HepG2 (cell line): Measurements from ENCODE around the gene NAV3. TPM values are rescaled to one million over a fixed set of nuclear protein-coding genes. Genes with fewer than 3 reads are reported as not detected.

Experiments used
- ATAC-seq: fragments of 200-7000 bp; cut with Tn5 transposase; 3 replicates; pipeline ENCODE4 v1.9.1; 2020; ENCODE audit warnings: mild to moderate bottlenecking, moderate library complexity
- BruUV-seq: library from RNA; stranded (reverse); fragments of 400-500 nt; replicated peaks from 2 replicates; lab custom pipeline; 2021; lab: Mats Ljungman, UMichigan
- CTCF ChIA-PET: fragments of 300-600 bp; formaldehyde crosslinking; extraction: SDS; loops from one replicate; lab custom pipeline; 2021; ENCODE audit warnings: low total read pairs, inconsistent platforms, low intra/inter-chr PET ratio; lab: Yijun Ruan, JAX
- POLR2A ChIA-PET: fragments of 350-600 bp; sonication (Branson Sonifier 250); formaldehyde crosslinking; loops from one replicate; lab custom pipeline; 2020; ENCODE audit warnings: antibody characterized with exemption, inconsistent platforms; lab: Yijun Ruan, JAX
- DNase-seq: peaks from one replicate; pipeline ENCODE4 v3.0.0-alpha.2; 2015; ENCODE audit warnings: low spot score
- FAIRE-seq: peaks from 3 replicates; lab custom pipeline; 2011; peaks lifted over from hg19 to GRCh38; lab: Jason Lieb, UNC
- H2AFZ ChIP-seq: one replicate; pipeline ENCODE4 v1.6.1; 2011; ENCODE audit warnings: low read length, inconsistent platforms
- H3K27ac ChIP-seq: fragments of 300-600 bp; 3 replicates; pipeline ENCODE4 v1.8.0; 2011; ENCODE audit warnings: mixed run types, mild to moderate bottlenecking, mixed read lengths, low read length, inconsistent platforms; ENCODE audit not compliant: insufficient read depth; ENCODE audit errors: extremely low read length
- H3K27me3 ChIP-seq, 2 experiments: fragments of 200-600 bp in 1 of 2; 2 replicates in 1 of 2; 3 replicates in 1 of 2; pipeline versions ENCODE4 v1.6.0 to v1.8.0; 2011; ENCODE audit warnings: low read length in 2 of 2, mild to moderate bottlenecking in 2 of 2, moderate library complexity in 2 of 2, inconsistent platforms in 1 of 2; ENCODE audit not compliant: insufficient read depth in 2 of 2, control insufficient read depth in 1 of 2
- H3K36me3 ChIP-seq, 2 experiments: fragments of 200-600 bp in 1 of 2; replicated peaks in 1 of 2; 2 replicates in 1 of 2; 3 replicates in 1 of 2; pipeline versions ENCODE4 v1.5.1 to v1.8.0; 2011; ENCODE audit warnings: low read length in 2 of 2, inconsistent platforms in 1 of 2; ENCODE audit not compliant: insufficient read depth in 2 of 2, control insufficient read depth in 1 of 2
- H3K4me1 ChIP-seq: 2 replicates; pipeline ENCODE4 v1.5.1; 2012; ENCODE audit warnings: low read length, inconsistent platforms; ENCODE audit not compliant: insufficient read depth
- H3K4me2 ChIP-seq: 2 replicates; pipeline ENCODE4 v1.6.0; 2011; ENCODE audit warnings: low read depth, low read length, inconsistent platforms
- H3K4me3 ChIP-seq, 3 experiments: fragments of 200-600 bp in 1 of 3; sonication (generic), shearing (Covaris generic) in 1 of 3; replicated peaks in 1 of 3; 2 replicates each; pipeline ENCODE4 v1.5.1; 2011 to 2016; ENCODE audit warnings: low read length in 3 of 3, inconsistent platforms in 2 of 3, low read depth in 2 of 3, mild to moderate bottlenecking in 2 of 3, control low read depth in 1 of 3, mixed read lengths in 1 of 3; ENCODE audit not compliant: insufficient read depth in 1 of 3
- H3K79me2 ChIP-seq: one replicate; pipeline ENCODE4 v1.6.1; 2011; ENCODE audit warnings: low read length, inconsistent platforms; ENCODE audit not compliant: insufficient read depth
- H3K9ac ChIP-seq: 2 replicates; pipeline ENCODE4 v1.6.0; 2011; ENCODE audit warnings: mild to moderate bottlenecking, low read depth, low read length, inconsistent platforms; ENCODE audit not compliant: insufficient read depth
- H3K9me3 ChIP-seq: 2 replicates; pipeline ENCODE4 v1.5.1; 2012; ENCODE audit warnings: mild to moderate bottlenecking, low read length
- H4K20me1 ChIP-seq: 2 replicates; pipeline ENCODE4 v1.6.0; 2011; ENCODE audit warnings: inconsistent platforms, mild to moderate bottlenecking, low read length, moderate library complexity; ENCODE audit not compliant: insufficient read depth
- HBP1 ChIP-seq: IDR thresholded peaks from 2 replicates; pipeline ENCODE4 v1.6.1; 2016; ENCODE audit warnings: low read depth, control low read depth
- HNRNPLL ChIP-seq: fragments of 200-400 bp; formaldehyde crosslinking; IDR thresholded peaks from 2 replicates; pipeline ENCODE4 v1.6.1; 2017; ENCODE audit warnings: mild to moderate bottlenecking, low read depth, low read length; ENCODE audit not compliant: poor library complexity, severe bottlenecking
- MTF1 ChIP-seq: sonication (generic); formaldehyde crosslinking; IDR thresholded peaks from 2 replicates; pipeline ENCODE4 v1.5.0; 2020; ENCODE audit warnings: missing genetic modification reagents
- NR2C2 ChIP-seq: sonication (generic); formaldehyde crosslinking; IDR thresholded peaks from 2 replicates; pipeline ENCODE4 v1.4.0; 2020; ENCODE audit warnings: missing genetic modification reagents, mild to moderate bottlenecking, moderate library complexity, borderline replicate concordance
- TCF7L2 ChIP-seq: IDR thresholded peaks from 2 replicates; pipeline ENCODE4 v1.6.1; 2011; ENCODE audit warnings: mild to moderate bottlenecking, low read depth, low read length, moderate library complexity
- TP53 ChIP-seq: sonication (generic); formaldehyde crosslinking; conservative IDR thresholded peaks from 2 replicates; pipeline ENCODE4 v1.4.0; 2020; ENCODE audit warnings: missing genetic modification reagents
- ZNF3 ChIP-seq: IDR thresholded peaks from 2 replicates; pipeline ENCODE4 v1.7.0; 2017; ENCODE audit warnings: inconsistent platforms
- ZNF337 ChIP-seq: sonication (generic); formaldehyde crosslinking; IDR thresholded peaks from 2 replicates; pipeline ENCODE4 v1.5.1; 2020; ENCODE audit warnings: missing genetic modification reagents, low read depth, mild to moderate bottlenecking, borderline replicate concordance
- ZNF740 ChIP-seq: sonication (generic); formaldehyde crosslinking; IDR thresholded peaks from 2 replicates; pipeline ENCODE4 v1.4.0; 2020; ENCODE audit warnings: missing genetic modification reagents
- WGBS: methylation state at CpG from one replicate; pipeline ENCODE4 v1.1.6; 2017; ENCODE audit warnings: low lambda C conversion rate; 5-methylcytosine and 5-hydroxymethylcytosine counted together
- in situ Hi-C: cut with HindIII; loops from 2 replicates; pipeline ENCODE4 v1.10.0; 2017; ENCODE audit warnings: low pct_unique_long_range_greater_than_20kb; ENCODE audit not compliant: extremely low pct_ligation_motif_present
- intact Hi-C: fragments of 100-400 bp; cut with micrococcal nuclease; formaldehyde crosslinking; loops from one replicate; pipeline ENCODE4 v1.10.0; 2022; ENCODE audit not compliant: unreplicated experiment
- polyA plus RNA-seq, 8 experiments: library from polyadenylated mRNA; depleted of rRNA in 3 of 8; stranded (reverse) in 7 of 8; unstranded in 1 of 8; fragments of >200 nt; fragmentation: Illumina TruSeq in 4 of 8; extraction: Trizol in 4 of 8; gene quantifications; 2 replicates each; pipeline versions ENCODE4 v1.2.1 to v1.2.3, GENCODE V29; 2011 to 2016; ENCODE audit warnings: low read depth in 4 of 8, missing spikeins in 1 of 8, mixed read lengths in 1 of 8; ENCODE audit not compliant: insufficient read depth in 1 of 8
- total RNA-seq, 5 experiments: library from RNA; depleted of rRNA; stranded (reverse); fragments of >200 nt; fragmentation: Illumina TruSeq; extraction: Trizol; gene quantifications; 2 replicates each; pipeline ENCODE4 v1.2.3, GENCODE V29; 2016; ENCODE audit warnings: low read depth in 1 of 5

The NAV3 gene
- total and polyA plus RNA-seq, 2 of the 13 experiments (the other 11 are each of a cell fraction or from before 2014, with no cell fraction given) = 0.01 to 0.18 TPM

DNA sequence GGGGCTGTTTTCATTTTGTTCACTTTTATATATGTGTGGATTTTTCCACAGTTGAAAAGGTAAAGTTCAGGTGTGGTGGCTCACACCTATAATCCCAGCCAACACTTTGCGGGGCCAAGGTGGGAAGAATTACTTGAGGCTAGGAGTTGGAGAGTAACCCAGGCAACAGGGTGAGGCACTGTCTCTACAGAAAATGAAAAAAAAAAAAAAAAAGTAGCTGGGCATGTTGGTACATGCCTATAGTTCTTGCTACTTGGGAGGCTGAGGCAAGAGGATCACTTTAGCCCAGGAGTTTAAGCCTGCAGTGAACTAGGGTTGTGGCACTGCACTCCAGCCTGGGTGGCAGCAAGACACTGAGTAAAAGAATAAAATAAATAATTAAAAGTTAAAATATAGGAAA lies 326.5 kb downstream of the NAV3 start:
- Histone ChIP-seq H3K4me3 (no peak overlapping the region), H2AFZ (no peak overlapping the region), H3K4me1 (no peaks in the 10 kb centered on the region), H3K4me2 (no peak overlapping the region), H3K27me3 (no peaks in the 10 kb centered on the region), H3K27ac (no peak overlapping the region), H3K36me3 (no peaks in the 10 kb centered on the region), H3K79me2 (no peaks in the 10 kb centered on the region), H4K20me1 (no peaks in the 10 kb centered on the region), H3K9ac (no peak overlapping the region), H3K9me3 (no peaks in the 10 kb centered on the region)
- intact Hi-C loops (no loop called here), in situ Hi-C loops (no loop called here)
- DNase-seq (no peak), ATAC-seq (no peak), FAIRE-seq (no peak)
- 0 out of 2 replicates have a peak, but pooled peaks have one; percentile 27 for TF ChIP-seq TP53 (CRISPR knock-in tag)
- TF ChIP-seq ZNF740 (CRISPR knock-in tag) = no peak
- no TSS peak for BruUV-seq
- 90% methylated on average over 1 of the region's 1 CpG for WGBS
- ChIA-PET CTCF (no interaction called here), POLR2A (no interaction called here)

DNA sequence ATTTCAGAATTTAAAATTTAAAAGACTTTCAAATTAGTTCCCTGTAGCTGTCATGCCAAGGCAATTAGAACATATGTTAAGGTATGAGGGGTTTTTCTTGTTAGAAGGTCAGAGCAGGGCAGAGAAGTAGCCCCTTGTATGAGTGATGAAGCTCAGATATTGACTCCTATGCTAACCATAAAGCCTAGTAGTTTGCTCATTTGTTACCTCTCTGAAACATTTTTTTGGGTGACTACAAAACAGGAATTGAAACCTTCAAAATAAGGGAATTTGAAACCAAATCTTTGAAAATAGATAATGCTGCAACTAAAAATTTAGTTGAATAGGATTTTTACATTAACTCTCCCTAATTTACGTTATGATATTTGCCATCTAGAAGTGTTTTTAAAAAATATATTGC lies 333.5 kb downstream of the NAV3 start:
- intact Hi-C loops (no loop called here), in situ Hi-C loops (no loop called here)
- TF ChIP-seq ZNF3 (CRISPR knock-in tag) (no peak), HNRNPLL (no peak), MTF1 (CRISPR knock-in tag) (no peak), HBP1 (no peak), TCF7L2 (no peak), NR2C2 (CRISPR knock-in tag) (no peak), ZNF337 (no peak)
- Histone ChIP-seq H3K4me2 (no peak overlapping the region), H3K4me3 (no peak overlapping the region), H2AFZ (no peak overlapping the region), H3K79me2 (no peaks in the 10 kb centered on the region), H3K36me3 (no peaks in the 10 kb centered on the region), H3K4me1 (no peaks in the 10 kb centered on the region), H4K20me1 (no peaks in the 10 kb centered on the region), H3K9me3 (no peaks in the 10 kb centered on the region), H3K27me3 (no peaks in the 10 kb centered on the region), H3K27ac (no peak overlapping the region), H3K9ac (no peak overlapping the region)
- ChIA-PET CTCF (no interaction called here), POLR2A (no interaction called here)
- no TSS peak for BruUV-seq
- no peak for DNase-seq
- 8% methylated on average over 1 of the region's 1 CpG for WGBS
- no peak for FAIRE-seq
- ATAC-seq = no peak
